ENCODE results near the gene UCKL1.
A peak's percentile ranks its signal among the peaks of the same experiment; 100 is the strongest.

The UCKL1 gene

DNA sequence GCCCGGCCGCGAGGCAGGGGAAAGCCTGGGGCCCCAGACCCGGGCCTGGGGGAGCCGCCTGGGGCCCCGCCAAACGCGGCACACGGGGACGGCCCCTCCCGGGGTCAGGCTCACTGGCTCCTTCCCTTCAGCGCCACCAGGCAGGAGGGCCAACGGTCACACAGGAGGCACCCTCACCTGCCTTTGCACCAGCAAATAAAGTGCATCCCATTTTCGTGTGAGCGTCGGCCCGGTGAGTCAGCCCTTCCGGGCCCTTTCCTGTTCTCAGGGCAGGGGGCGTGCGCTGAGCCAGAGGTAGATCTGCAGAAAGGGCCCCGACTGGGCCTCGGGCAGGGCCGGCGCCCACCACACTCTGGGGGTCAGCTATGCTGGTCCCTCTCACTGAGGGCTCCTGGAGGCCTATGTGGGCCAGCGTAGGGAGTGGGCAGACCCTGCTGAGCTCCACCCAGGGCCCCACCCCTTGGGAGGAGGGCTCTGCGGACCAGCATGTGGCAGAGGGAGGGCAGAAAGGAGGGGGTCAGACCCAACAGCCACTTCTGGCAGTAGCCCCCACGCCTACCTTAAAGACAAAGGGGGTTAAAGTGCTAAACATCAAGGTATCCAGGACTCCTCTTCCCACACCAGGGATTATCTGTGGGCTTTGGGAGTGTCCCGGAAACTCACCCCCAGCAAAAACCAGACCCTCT is 931 bp upstream of the UCKL1 start:
- peak; percentile 29; the same call in 1 of the 2 replicates for TF ChIP-seq CTCF (conservative IDR thresholded peaks at IDR 0.05; ENCODE audit: low read depth, low read length)
- no peak overlapping the region for H3K4me3 ChIP-seq (IDR thresholded peaks at IDR 0.05; ENCODE audit: insufficient read depth, low read depth, low read length)
- no peaks in the 10 kb centered on the region; the same call in 1 of the 2 replicates for H3K36me3 ChIP-seq (ENCODE audit: insufficient read depth)
- H3K9ac ChIP-seq = peak overlapping the region; percentile 69
- H3K79me2 ChIP-seq (ENCODE audit: insufficient read depth, low read depth) = peaks cover 40% of the 10 kb centered on the region
- H4K20me1 ChIP-seq (ENCODE audit: insufficient read depth) = peaks cover 9% of the 10 kb centered on the region; the same call in 1 of the 2 replicates
- H3K4me1 ChIP-seq (ENCODE audit: low read depth, poor library complexity, severe bottlenecking) = peaks cover 37% of the 10 kb centered on the region
- H3K4me2 ChIP-seq = peak overlapping the region; percentile 100
- no peaks in the 10 kb centered on the region for H3K27me3 ChIP-seq (ENCODE audit: insufficient read depth, low read depth)
- peak overlapping the region; percentile 63 for H2AFZ ChIP-seq (ENCODE audit: low read depth)
- H3K27ac ChIP-seq = peak overlapping the region; percentile 80

- H3K27ac ChIP-seq = peak overlapping the region; percentile 80
- no peaks in the 10 kb centered on the region for H3K27me3 ChIP-seq (ENCODE audit: insufficient read depth, low read depth)
- peaks cover 9% of the 10 kb centered on the region; the same call in 1 of the 2 replicates for H4K20me1 ChIP-seq (ENCODE audit: insufficient read depth)
- H2AFZ ChIP-seq (ENCODE audit: low read depth) = peak overlapping the region; percentile 63
- H3K9ac ChIP-seq = peak overlapping the region; percentile 69
- no peaks in the 10 kb centered on the region; the same call in 1 of the 2 replicates for H3K36me3 ChIP-seq (ENCODE audit: insufficient read depth)
- no peak overlapping the region for H3K4me3 ChIP-seq (IDR thresholded peaks at IDR 0.05; ENCODE audit: insufficient read depth, low read depth, low read length)
- TF ChIP-seq CTCF (conservative IDR thresholded peaks at IDR 0.05; ENCODE audit: low read depth, low read length) = no peak
- peak overlapping the region; percentile 100 for H3K4me2 ChIP-seq
- peaks cover 37% of the 10 kb centered on the region for H3K4me1 ChIP-seq (ENCODE audit: low read depth, poor library complexity, severe bottlenecking)
- H3K79me2 ChIP-seq (ENCODE audit: insufficient read depth, low read depth) = peaks cover 45% of the 10 kb centered on the region
Measured at GRCh38 chr20:63956664-63957003, 418 bp upstream of the UCKL1 start.

DNA sequence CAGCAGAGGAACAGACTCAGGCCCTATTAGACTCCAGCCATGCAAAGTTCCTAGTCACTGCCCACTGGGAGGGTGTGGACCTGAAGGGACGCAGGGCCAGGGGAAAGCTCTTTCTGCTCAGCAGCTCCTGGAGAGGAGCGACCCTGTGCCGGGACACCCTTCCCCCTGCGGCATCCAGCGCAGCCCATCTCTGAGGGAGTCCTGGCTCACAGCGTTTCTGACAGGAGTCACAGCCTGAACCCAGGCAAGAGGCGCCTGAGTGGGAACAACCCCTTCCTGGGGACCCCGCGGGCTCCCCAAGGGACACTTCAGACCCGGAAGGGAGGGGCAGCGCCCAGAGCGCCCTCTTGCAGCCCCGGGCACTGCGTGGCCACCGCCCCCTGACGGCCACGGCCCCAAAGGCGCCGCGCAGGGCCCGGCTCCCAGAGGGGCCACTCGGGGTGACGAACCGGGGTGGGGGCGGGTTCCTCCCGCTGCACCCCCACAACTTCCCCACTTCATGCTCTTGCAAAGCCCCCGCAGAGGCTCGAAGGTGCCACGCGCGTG is 862 bp downstream of the UCKL1 start:
- peak overlapping the region; percentile 86 for H3K9ac ChIP-seq
- H3K79me2 ChIP-seq (ENCODE audit: insufficient read depth, low read depth) = peaks cover 58% of the 10 kb centered on the region
- peaks cover 37% of the 10 kb centered on the region for H3K4me1 ChIP-seq (ENCODE audit: low read depth, poor library complexity, severe bottlenecking)
- no peaks in the 10 kb centered on the region for H3K36me3 ChIP-seq (ENCODE audit: insufficient read depth)
- peak overlapping the region; percentile 82 for H3K4me2 ChIP-seq
- H4K20me1 ChIP-seq (ENCODE audit: insufficient read depth) = peaks cover 9% of the 10 kb centered on the region; the same call in 1 of the 2 replicates
- peak overlapping the region; percentile 72 for H2AFZ ChIP-seq (ENCODE audit: low read depth)
- H3K27ac ChIP-seq = peak overlapping the region; percentile 57
- no peak overlapping the region for H3K4me3 ChIP-seq (IDR thresholded peaks at IDR 0.05; ENCODE audit: insufficient read depth, low read depth, low read length)
- no peaks in the 10 kb centered on the region for H3K27me3 ChIP-seq (ENCODE audit: insufficient read depth, low read depth)
- peak; percentile 28; the same call in 1 of the 2 replicates for TF ChIP-seq CTCF (conservative IDR thresholded peaks at IDR 0.05; ENCODE audit: low read depth, low read length)

- Histone ChIP-seq H3K9ac (no peak overlapping the region), H2AFZ (ENCODE audit: low read depth) (no peak overlapping the region), H3K27me3 (ENCODE audit: insufficient read depth, low read depth) (no peaks in the 10 kb centered on the region), H3K79me2 (ENCODE audit: insufficient read depth, low read depth) (peaks cover 71% of the 10 kb centered on the region), H3K4me2 (peak overlapping the region; percentile 82; the same call in 1 of the 2 replicates), H4K20me1 (ENCODE audit: insufficient read depth) (peaks cover 14% of the 10 kb centered on the region; the same call in 1 of the 2 replicates), H3K4me1 (ENCODE audit: low read depth, poor library complexity, severe bottlenecking) (peaks cover 33% of the 10 kb centered on the region), H3K4me3 (IDR thresholded peaks at IDR 0.05; ENCODE audit: insufficient read depth, low read depth, low read length) (no peak overlapping the region), H3K36me3 (ENCODE audit: insufficient read depth) (no peaks in the 10 kb centered on the region), H3K27ac (no peak overlapping the region)
- no peak for TF ChIP-seq CTCF (conservative IDR thresholded peaks at IDR 0.05; ENCODE audit: low read depth, low read length)
Measured at GRCh38 chr20:63953764-63954429, 2.3 kb downstream of the UCKL1 start.
